ENCODE results near the gene RAB20.
"Not testable (repeated sequence)": the region's sequence is repeated elsewhere in the genome, so short reads cannot be mapped to it uniquely, and the experiment has no call there.

RAB20 gene

DNA sequence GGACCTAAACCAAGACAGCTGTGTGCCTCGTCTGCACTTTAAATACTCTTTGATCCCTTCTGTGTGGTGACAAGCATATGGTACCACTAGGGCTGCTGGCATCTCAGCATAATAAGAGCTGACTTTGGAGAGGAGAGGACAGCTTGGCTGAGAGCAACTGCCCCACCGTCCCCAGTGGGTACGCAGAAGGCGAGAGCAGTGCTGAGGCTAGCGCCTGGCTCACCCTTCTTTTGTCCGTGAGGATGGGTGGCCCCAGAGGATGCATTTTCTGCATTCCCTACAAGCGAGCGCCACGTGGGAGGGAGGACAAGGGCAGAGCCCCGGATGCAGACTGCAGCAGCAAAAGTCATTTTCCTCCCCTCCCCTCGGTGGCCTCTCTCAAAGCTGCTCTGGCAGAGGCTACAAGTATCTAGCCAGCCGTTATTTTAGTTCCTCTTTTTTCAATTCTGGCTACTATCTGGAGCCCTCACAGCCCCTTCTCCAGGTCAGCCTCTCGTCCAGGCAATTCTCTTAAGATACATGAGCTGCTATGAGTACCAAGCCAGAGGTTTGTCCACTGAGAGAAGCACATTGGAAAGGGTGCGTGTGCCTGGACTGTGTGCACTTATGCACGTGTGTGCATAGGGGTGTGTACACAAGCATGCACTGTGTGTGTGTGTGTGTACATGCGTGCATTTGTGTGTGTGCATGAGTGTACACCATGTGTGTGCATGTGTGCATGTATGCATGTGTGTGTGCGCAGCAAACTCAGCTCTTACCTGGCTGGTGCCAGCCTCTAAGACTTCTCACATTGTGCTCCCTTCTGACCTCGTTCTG, 51.3 kb downstream of the RAB20 start:
- DNase-seq (ENCODE audit: low read depth, low spot score): no peak

DNA sequence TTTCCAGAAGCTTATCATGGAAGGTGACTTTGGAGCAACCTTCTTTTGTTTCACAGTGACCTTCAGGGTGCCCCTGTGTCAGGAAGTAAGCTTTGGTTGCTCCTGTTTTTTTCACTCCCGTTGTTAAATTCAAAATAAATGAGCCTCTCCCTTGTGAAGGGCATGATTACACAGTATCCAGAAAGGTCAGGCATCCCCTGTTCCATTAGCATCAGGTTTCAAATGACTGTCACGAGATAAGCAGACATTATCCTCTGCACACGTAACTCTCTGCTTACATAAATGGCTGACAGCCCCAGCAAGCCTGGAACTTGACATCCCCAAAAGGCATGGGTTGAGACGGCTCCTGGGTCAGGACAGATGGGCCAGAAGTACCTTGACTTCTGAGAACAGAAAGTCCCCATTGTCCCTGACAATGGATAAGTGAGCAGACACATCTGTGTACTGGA, 52.0 kb downstream of the RAB20 start:
- DNase-seq (ENCODE audit: low read depth, low spot score): no peak

DNA sequence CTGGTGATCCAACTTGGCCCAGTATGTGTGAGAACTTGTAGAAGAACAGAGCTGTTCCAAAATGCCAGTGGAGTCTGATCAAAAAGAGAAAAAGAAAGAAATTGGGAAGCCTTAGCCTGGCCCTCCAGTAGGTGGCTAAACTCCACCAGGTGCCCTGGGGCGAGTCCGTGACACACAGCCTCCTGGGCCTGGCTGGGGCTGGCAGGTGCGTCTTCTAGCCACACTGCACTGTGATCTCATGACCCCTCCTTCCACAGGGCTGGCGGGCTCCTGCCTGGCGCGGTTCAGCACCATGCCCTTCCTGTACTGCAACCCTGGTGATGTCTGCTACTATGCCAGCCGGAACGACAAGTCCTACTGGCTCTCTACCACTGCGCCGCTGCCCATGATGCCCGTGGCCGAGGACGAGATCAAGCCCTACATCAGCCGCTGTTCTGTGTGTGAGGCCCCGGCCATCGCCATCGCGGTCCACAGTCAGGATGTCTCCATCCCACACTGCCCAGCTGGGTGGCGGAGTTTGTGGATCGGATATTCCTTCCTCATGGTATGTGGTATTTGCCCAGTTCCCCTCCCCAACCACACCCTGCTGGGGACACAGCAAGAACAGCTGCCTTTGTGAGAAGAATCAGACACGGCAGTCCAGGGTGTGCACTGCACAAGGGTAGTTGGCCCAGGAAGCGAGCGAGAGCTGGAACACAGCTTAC, 53.7 kb downstream of the RAB20 start:
- DNase-seq (ENCODE audit: low read depth, low spot score): no peak

DNA sequence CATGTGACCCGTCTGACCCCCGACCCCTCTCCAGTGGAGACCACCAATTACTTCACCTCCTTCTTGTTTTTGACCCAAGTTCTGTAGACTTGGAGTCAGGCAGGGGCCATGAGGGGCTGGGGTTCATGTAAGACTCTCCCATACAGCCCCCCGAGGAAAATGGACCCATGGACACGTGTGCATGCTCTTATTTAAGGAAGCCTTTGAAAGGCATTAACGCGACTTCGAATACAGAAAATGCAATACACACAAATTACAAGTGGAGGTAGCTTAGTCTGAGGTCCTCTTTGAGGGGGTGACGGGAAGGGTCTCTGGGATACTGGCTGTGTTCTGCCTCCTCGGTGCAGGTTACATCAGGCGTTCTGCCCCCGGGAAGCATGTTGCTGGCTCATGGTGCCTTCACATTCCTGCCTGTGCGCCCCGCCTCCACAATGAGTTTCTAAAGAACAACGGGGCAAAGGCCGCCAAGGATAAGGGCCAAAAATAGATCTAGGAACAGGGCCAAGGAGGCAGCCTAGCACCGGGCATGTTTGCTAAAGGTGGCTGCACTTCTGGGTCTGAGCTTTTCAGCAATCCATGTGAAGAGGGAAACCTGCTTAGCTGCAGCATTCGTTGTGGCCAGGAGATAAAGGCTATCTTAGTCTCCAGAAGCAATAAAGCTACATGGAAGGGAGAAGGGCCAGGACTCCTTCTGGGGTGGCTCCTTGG, 54.5 kb downstream of the RAB20 start:
- no peak for DNase-seq (ENCODE audit: low read depth, low spot score)

DNA sequence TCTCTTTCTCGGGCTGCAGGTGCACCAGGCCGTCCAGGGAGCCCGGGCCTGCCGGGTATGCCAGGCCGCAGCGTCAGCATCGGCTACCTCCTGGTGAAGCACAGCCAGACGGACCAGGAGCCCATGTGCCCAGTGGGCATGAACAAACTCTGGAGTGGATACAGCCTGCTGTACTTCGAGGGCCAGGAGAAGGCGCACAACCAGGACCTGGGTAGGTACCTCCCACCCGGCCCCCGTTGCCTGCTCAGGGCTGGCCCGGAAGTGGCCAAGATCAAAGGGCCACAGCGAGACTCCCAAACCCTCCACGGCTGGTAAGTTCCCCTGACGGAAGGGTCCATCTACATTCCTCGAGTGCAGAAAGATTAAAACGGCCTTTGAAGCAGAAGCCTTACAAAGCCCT, 55.1 kb downstream of the RAB20 start:
- DNase-seq (ENCODE audit: low read depth, low spot score): no peak

DNA sequence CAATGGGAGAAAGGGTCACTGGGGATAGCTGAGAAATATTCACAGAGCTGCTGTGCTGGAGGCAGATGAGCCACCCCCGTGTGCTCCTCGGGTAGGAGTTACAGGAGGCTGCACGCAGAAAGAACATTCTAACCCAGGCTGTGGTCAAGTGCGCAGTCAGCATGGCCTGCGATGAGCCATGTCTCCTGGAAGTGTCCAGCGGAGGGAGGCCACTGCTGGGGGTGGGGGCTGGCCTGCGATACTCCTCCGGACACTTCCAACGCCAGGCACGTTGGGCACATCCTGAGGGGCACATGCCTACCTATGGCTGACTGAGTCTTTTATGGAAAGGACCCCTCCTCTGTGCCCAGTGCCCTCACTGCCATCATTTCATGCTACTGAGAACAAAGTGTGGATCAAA, 55.9 kb downstream of the RAB20 start:
- no peak for DNase-seq (ENCODE audit: low read depth, low spot score)

DNA sequence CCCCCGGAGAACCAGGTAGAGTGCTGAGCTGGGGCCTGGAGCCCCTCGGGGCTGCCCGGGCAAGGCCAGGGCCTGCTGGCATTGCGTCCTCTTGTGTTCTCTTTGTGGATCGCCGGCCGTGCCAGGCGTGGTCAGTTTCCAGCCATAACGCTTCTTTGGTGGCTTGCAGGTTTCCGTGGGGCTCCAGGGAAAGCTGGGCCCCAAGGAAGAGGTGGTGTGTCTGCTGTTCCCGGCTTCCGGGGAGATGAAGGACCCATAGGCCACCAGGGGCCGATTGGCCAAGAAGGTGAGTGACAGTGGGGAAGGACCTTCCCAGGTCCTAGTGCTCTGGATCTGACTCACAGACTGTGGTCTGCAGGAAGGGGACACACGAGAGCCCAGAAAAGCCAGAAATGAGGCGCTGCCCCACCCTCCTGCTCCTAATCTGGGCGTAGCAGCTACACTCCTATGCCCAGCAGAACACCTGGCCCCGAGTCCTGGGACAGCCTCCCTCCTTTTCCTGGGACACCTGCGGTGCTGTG, 57.5 kb downstream of the RAB20 start:
- DNase-seq (ENCODE audit: low read depth, low spot score): no peak

DNA sequence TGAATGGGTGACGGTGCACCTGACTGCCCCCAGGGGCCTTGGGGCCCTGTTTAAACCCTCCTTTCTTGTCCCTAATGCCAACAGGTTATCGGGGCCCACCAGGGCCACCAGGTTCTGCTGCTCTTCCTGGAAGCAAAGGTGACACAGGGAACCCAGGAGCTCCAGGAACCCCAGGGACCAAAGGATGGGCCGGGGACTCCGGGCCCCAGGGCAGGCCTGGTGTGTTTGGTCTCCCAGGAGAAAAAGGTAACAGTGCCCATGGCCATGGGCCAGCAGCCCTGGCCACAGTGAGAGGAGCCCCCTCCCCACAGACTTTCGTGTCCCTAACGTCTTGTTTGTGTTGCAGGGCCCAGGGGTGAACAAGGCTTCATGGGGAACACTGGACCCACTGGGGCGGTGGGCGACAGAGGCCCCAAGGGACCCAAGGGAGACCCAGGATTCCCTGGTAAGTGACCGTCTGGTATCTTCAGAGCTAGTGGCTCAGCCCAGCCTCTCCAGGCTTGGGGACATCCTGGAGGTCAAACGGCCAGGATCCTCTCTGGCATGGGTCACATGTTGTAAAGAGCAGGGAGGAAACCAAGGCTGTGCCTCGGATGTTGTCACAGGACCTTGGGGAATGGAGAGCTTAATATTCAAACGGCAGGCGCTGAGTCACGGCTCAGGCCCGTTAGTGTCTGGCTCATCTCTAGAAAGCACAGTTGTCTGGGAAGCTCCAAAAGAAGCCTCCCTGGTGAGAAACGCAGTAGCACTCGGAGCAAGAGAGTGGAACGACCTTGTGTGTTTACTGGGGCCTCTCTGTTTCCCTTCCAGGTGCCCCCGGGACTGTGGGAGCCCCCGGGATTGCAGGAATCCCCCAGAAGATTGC, 58.3 kb downstream of the RAB20 start:
- no peak for DNase-seq (ENCODE audit: low read depth, low spot score)

DNA sequence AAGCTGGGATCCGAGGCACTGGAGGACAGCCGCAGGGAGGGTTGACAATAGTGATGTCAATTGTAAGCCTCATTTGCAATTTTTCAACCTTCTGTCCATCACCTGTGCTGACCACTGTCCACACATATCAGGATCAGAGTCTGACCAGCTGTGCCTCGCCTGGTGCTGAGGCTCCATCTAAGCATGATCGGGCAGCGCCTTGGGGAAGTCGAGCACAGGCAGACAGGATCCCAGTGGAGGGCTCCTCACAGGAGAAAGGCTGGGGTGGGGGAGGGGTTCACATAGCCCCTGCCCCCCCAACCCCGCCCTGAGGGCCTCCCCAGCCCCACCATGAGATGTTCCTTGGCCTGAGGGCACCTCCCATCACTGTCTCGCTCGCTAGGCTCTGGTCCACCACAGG, 60.3 kb downstream of the RAB20 start:
- no peak for DNase-seq (ENCODE audit: low read depth, low spot score)

DNA sequence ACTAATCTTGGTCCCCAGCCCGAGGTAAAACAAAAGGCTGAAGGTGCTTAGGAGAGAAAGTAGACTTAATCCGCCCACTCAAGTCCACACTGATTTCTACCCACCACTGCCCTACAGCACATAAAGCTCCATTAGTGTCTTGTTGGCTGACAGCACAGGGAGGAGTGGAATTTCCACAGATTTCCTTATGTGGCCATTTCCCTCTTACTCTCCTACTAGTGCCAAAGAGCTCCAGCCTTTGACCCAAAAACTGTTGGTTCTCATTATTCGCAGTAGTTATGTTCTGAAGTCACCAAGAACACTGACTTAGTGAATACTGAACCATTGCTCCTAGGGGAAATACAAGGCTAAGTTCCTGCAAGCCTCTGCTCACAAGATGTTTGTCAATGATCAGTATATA, 61.2 kb downstream of the RAB20 start:
- DNase-seq (ENCODE audit: low read depth, low spot score): no peak

DNA sequence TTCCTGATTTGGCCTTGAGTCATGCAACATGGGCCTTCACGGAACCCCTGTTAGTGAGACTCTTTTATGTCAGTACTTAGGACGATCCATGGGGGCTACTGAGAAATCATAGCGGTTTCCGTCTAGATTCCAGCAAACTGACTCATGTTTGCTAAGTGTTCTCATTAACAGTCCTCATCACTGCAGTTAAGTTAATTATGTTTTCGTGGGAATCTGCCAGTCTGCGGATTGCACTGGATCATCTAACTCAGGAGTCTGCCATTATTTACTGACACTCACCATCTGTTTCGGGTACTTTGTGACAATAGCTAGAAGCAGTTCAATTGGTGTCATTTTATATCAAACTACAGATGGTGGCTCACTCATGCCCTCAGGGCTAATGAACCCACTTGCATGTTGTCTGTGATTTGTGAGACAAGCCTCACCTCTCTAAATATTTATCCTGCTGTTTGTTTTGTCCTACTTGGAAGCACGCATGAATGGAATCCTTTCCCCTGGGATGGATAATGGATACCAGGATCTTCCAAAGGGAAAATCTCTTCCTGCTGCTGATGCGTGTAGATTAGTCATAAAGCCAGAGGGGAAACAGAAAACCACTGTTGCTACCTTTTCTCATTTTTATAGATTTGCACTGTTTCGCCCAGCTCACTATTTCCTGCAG, 61.8 kb downstream of the RAB20 start:
- DNase-seq (ENCODE audit: low read depth, low spot score): no peak

DNA sequence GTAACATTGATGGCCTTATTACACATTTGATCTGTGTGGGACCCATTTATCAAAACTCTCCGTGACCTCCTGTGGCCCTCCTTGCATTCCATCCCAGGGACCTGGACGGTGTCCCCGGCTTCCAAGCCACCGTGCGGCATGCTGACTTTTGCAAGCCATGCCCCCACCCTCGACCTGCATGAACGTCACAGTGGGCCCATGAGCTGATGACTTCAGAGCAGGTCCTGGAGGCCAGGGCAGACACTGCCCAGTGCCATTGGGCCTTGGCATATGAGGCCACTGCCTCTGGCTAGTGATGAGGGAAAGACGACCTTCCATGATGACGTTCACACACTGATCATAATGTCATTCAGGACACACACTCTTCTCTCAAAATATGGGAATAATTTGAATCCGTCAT, 62.8 kb downstream of the RAB20 start:
- DNase-seq (ENCODE audit: low read depth, low spot score): no peak

DNA sequence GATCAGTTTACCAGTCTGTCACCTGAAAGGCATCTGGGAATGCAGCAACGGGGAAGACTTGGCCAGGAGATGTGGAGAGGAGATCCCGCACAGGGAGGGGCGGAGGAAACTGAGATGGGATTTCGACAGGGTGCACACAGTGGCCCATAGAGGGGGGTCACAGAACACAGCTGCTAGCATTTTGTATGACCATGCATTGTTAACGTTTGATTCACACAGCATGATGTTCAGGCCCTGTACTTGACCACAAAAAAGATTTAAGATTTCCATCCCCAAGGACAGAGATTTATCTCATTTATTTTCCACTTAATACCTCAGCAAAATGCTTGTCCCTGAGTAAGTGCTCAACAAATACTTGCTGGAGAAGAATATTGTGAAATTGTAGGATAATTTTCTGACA, 63.2 kb downstream of the RAB20 start:
- no peak for DNase-seq (ENCODE audit: low read depth, low spot score)

DNA sequence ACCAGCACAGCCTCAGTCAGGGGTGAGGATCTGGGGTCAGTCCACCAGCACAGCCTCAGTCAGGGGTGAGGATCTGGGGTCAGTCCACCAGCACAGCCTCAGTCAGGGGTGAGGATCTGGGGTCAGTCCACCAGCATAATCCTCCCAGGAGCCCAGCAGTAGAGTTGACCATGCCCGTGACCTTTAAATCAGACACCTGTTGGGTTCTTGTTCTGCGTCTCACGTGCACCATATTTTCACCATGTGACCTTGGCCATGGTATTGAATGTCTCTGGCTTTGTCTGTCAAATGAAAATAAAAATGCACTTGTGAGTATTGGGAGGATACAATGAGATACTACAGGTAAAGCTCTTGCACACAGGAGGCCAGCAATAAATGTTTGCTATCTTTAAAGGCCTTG, 63.6 kb downstream of the RAB20 start:
- DNase-seq (ENCODE audit: low read depth, low spot score): not testable (repeated sequence)

DNA sequence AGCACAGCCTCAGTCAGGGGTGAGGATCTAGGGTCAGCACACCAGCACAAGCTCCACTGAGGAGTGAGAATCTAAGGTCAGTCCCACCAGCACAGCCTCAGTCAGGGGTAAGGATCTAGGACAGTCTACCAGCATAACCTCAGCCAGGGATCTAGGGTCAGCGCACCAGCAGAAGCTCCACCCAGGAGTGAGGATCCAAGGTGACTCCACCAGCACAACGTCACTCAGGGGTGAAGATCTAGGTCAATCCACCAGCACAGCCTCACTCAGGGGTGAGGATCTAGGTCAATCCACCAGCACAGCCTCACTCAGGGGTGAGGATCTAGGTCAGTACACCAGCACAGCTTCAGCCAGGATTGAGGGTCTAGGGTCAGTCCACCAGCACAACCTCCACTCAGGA, 64.5 kb downstream of the RAB20 start:
- DNase-seq (ENCODE audit: low read depth, low spot score): no peak

DNA sequence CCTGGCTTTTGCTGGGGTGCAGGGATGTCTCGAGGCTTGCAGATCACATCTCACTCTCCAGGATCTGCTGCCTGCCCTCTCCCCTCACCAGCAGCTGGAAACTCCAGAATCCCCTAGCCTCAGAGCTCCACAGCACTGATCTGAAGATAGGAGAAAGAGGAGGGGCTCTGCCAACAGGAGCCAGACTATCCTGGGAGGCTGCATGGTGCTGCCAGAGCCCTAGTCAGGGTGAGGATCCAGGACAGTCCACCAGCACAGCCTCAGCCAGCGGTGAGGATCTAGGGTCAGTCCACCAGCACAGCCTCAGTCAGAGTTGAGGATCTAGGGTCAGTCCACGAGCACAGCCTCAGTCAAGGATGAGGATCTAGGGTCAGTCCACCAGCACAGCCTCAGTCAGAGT, 65.2 kb downstream of the RAB20 start:
- no peak for DNase-seq (ENCODE audit: low read depth, low spot score)

DNA sequence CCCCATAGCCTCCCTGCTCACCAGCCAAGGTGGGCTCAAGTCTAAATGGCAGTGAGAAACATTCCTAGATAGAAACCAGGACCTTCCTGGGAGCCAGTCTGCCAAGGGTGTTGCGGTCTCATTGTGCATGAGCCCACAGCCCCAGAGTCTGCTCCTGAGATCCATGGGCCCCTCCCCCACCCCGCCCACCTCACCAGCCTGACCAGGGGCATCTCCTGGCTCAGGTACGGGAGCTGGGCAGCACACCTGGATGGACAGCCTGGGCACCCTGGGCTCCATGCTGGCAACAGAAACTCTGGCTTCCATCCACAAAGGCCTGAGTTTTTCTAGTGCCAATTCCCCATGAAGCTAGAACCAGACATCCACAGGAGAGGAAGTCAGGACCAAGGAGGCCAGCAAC, 65.6 kb downstream of the RAB20 start:
- DNase-seq (ENCODE audit: low read depth, low spot score): no peak

DNA sequence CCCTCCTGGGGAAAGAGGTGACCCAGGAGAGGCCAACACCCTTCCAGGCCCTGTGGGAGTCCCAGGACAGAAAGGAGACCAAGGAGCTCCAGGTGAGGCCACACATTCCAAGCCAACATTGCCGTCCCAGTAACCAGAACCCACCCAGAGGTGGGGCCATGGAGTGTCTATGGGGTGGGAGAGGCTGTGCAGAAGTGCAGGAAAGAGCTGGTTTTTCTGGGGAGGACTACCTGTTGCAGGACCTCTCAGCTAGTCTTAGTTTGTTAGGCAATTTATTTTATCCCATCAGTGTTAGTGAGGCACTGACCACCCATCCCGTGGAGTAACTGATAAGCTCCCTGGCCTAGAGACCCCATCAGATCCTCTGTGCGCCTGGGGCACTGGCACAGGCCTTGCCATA, 66.1 kb downstream of the RAB20 start:
- DNase-seq (ENCODE audit: low read depth, low spot score): no peak

DNA sequence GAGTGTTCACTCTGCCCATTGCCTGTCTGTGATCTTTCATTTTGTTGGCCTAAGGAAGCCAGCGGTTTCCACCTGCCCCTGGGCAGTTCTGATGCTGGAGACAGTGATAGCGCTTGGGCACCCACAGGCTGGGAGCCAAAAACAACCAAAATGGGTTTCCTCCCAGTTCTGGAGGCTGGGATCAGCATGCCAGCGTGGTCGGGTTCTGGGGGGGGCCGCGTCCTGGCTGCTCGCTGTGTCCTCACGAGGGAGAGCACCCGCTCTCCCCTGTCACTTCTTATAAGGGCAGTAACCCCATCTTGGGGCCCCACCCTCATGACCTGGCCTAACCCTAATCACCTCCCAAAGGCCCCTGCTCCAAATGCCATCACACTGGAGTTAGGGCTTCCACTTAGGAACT, 67.9 kb downstream of the RAB20 start:
- DNase-seq (ENCODE audit: low read depth, low spot score): no peak

DNA sequence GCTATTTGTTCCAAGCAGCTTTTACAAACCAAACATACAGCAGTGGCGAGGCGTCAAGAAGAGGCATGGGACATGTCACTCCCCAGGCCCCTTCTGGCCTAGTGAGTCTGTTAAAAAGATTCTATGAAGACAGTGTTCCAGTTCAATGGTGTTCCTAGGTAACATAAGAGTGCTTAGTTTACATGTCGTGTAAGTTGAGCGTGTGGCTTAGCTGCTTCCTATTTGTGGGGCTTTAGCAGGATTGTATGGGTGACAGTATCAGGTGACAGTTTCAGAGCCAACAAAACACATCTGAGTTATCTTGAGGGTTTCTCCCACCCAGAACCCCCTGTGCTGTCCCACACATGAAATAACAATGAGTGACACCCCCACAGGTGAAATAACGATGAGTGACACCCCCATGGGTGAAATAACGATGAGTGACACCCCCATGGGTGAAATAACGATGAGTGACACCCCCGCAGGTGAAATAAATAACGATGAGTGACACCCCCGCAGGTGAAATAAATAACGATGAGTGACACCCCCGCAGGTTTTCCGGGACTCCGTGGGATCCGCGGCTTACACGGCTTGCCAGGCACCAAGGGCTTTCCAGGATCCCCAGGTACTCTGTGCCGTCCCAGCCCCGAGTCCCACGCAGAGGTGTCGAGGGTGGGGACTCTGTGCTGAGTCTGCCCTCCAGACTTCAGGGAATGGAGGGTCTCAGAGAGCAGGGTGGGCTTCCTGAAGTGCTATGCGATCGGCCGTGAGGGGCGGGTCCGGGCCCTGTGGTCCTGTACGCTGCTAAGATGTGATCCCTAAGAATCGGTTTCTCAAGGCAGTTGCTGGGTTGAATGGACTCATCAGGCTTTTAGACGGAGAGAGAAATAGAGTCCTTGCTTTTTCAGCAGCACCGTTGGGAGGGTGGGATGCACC, 68.6 kb downstream of the RAB20 start:
- no peak for DNase-seq (ENCODE audit: low read depth, low spot score)

All from brain pericyte (primary cell).